WI38 (cell line): ENCODE data around the gene UBA52.

Experiments used
- H3K4me3 ChIP-seq: 2 replicates; pipeline ENCODE4 v1.5.1; 2011; ENCODE audit warnings: low read depth, mild to moderate bottlenecking, control low read depth, low read length
- CTCF ChIP-seq: IDR thresholded peaks from 2 replicates; pipeline ENCODE4 v1.5.1; 2012; ENCODE audit warnings: low read depth, mild to moderate bottlenecking, control low read depth, low read length

Gene UBA52

GRCh38 chr19:18576383-18576782 is 4.7 kb downstream of the UBA52 start:
- no peak for TF ChIP-seq CTCF
- H3K4me3 ChIP-seq: no peak overlapping the region

- no peak for TF ChIP-seq CTCF
Measured at GRCh38 chr19:18577365-18577914, 5.8 kb downstream of the UBA52 start.

GRCh38 chr19:18580311-18580710 is 8.7 kb downstream of the UBA52 start:
- no peak overlapping the region for H3K4me3 ChIP-seq
- TF ChIP-seq CTCF: no peak

More at GRCh38 chr19:18577365-18577914, 5.8 kb downstream of the UBA52 start:
- H3K4me3 ChIP-seq: no peak overlapping the region

GRCh38 chr19:18586306-18586705 is 14.6 kb downstream of the UBA52 start:
- no peak overlapping the region for H3K4me3 ChIP-seq
- no peak for TF ChIP-seq CTCF

- no peak for TF ChIP-seq CTCF
- no peak overlapping the region for H3K4me3 ChIP-seq
Measured at GRCh38 chr19:18587561-18587960, 15.9 kb downstream of the UBA52 start.

- TF ChIP-seq CTCF: no peak
- H3K4me3 ChIP-seq: peak overlapping the region; percentile 79
Measured at GRCh38 chr19:18587962-18588610, 16.4 kb downstream of the UBA52 start.

- H3K4me3 ChIP-seq: peak within 1 kb of the TSS; percentile 79
- TF ChIP-seq CTCF: peak; percentile 84
Measured at GRCh38 chr19:18588611-18589379, 17.1 kb downstream of the UBA52 start, which contains the start of gene REX1BD. Gene REX1BD (plus strand): TSS chr19:18588798. CDS start chr19:18588802, 4 bp downstream.
